ENCODE measurements around the gene C1orf122.

The C1orf122 gene

DNA sequence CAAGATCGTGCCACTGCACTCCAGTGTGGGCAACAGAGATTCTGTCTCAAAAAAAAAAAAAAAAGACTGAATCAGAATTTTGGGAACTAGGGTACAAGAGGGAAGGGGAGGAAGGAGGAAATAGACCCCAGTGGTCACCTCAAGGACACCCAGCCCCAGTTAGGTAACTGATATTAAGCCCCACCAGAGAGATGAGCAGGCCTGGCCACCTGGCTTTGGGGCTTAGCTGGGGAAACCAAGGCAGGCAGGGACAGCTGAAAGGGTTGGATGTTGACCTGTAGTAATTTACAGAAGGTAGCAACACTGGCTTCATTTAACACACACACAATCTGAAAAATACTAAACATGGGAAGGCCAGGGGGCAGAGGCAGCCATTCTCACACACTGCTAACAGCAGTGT, 5.2 kb upstream of the C1orf122 start:
- no peak for DNase-seq (ENCODE audit: low read depth)

DNA sequence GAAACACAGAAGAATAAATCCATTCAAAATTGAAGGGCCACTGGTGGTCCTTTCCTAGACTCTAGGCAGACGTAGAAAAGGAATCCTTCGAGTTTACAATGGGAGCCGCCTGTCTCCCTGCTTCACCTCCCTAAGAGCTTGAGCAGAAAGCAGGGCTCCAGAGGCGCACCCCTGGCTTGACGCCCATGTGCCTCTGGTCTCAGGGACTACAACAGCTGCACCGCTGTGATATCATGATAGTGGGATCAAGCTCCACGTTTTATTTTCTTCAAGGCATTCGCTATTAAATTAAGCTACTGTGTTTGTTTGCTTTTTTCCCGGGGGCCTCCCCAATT, 403 bp upstream of the C1orf122 start:
- no peak for DNase-seq (ENCODE audit: low read depth)

DNA sequence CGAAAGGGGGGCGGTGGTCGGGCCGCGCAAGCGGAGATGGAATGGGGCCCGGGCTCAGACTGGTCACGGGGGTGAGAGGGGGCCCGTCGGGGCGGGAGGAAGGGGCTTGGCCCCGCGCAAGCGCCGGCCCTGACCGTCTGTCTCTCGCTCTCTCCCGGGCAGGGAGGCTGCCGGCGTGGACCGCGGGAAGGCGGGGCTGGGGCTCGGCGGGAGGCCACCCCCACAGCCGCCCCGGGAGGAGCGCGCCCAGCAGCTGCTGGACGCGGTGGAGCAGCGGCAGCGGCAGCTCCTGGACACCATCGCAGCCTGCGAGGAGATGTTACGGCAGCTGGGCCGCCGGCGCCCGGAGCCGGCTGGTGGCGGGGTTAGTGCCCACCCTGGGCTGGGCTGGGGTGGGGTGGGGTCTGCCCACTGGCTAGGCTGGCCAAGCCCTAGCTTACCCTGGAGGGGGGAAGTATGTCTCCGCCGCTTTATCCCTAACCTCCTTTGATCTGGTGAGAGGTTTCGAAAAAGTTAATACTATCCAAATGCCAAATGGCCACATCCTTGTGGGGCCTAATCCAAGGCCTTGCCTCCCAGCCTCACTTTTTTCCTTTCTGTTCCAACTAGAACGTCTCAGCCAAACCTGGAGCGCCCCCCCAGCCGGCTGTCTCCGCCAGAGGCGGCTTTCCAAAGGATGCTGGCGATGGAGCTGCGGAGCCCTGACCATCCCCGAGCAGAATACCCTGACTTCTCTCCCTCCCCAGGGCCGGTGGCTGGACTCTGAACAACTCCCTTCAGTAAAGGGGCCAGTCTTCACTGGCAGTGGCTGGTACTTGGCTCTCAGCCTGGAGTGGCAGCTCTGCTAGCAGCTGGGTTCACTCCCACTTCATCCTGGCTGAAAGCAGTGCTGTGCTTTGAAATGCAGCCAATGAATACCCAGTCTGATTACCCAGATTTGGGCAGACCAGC, 1.1 kb downstream of the C1orf122 start:
- peak; percentile 28 for DNase-seq (ENCODE audit: low read depth)

DNA sequence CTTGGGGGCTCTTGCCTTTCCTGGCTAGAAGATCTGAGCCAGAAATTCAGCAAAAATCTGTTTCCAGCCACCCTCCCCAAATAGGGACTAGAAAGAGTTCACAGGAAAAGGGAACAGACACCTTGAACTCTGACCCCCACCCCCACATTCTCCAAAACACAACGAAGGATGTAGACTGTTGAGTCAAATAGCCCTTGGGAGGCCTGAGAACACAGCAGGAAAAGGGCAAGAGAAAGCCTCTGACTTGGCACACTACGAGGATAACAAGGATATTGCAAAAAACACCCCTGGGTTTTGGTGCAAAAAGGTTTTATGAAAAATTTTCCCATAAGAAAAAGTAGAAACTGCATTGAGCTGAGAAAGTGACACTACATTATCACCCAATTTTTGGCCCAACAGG, 2.4 kb downstream of the C1orf122 start:
- no peak for DNase-seq (ENCODE audit: low read depth)

DNA sequence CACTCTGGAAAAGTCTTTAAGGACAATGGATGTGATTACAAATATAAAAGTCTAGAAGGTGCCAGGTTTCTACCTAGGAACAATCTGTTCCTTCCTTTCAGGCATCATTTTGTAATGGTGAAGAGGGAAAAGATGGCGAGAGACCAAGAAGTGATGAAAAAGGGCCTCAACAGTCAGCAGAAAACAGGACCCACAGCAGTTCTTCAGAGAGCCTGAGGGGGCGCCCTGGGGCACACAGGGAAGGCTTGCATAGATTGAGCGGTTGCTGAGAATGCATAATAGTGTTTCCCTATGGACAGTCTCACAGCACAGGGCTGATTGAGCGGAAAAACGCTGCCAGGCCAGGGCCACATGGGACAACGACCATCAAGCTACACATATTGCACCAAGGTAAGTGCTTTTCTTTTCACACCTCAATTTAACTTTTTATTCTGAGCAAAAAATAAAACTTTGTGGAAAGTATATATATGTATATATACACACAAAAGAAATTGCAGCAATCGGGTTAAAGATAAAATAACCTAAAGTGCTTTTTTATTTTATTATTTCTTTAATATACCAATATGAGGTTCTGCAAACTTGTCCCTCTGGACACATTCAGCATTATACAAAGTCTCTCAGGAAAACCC, 3.6 kb downstream of the C1orf122 start:
- DNase-seq (ENCODE audit: low read depth) = peak; percentile 49

DNA sequence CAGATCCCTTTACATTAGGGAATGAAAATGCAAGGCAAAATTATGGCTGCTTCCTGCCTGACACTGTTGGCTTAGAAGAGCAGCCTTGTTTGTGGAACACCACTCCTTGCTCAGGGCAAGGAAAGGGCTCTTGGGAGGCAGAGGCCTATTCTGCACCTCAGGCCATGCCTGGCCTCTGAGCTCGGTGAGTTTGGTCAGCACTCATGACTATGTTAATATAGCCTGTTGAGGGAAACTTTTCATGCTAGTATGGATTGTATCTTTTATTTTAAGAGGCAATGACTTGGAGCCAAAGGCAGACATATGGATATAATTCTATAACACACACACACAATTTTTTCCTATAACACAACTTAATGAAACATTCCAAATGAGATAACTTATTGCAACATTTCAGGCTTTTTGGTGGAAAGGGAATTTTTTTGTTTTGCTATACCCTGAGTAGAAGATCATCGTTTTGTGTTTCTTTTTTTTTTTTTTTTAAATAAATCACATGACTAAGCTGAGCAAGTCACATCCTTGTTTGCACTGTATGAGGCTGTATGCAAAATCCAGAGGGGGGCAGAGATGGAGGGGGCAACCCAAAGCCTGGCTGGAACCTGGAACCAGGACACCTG, 6.0 kb downstream of the C1orf122 start:
- no peak for DNase-seq (ENCODE audit: low read depth)

DNA sequence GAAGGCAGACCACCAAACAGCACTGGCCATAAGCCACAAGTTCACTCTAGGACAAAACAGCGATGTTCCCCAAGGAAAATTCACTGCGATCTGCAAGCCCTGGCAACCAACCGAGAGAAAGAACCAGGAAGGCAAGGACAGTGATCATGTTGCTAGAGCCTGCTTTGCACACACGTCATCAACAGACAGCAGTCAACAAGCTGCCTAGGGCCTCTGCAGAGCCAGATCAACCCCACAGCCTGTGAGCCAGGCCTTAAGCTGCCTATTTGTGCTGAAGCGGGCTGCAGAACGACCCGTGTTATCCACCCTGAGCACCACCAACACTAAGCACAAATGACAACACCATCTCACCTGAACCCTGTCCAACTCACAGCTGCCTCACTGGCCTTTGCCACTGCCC, 6.7 kb downstream of the C1orf122 start:
- DNase-seq (ENCODE audit: low read depth) = no peak

DNA sequence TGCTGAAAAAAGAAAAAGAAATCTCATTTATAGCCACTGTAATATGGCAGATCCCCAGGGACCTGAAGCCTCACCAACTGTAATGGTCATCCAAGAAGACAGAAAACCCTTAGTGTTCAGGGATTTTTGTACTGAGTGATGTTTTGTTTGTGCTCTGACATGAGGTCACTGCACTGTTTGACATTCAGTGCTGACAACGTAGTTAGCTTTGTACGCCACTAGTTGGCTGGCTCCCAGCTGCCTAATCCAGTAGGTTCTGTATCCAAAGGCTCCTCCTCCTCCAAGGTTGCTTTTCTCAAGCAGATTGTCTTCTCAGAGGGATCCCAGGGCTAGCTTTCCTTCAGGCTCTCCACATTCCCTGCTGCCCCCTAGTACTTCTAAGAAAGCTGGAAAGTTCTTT, 9.9 kb downstream of the C1orf122 start:
- no peak for DNase-seq (ENCODE audit: low read depth)

DNA sequence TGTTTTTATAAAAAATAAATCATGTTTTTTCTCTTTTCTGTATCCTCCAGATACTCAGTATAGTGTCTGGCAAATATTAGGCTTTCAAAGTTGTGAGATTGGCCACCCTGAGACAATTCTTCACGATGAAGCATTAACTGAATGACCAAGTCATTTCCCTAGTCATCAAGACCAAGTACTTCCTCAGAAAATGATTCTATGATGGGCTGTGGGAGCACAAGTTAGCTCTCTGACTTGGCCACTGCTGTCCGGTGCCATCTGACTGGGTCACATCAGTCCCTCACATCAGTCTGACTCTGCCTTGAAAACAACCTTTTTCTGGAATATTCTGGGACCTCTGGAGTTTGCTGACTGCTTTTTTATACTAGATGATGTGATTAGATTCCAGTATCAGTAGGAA, 13.9 kb downstream of the C1orf122 start:
- DNase-seq (ENCODE audit: low read depth) = no peak

DNA sequence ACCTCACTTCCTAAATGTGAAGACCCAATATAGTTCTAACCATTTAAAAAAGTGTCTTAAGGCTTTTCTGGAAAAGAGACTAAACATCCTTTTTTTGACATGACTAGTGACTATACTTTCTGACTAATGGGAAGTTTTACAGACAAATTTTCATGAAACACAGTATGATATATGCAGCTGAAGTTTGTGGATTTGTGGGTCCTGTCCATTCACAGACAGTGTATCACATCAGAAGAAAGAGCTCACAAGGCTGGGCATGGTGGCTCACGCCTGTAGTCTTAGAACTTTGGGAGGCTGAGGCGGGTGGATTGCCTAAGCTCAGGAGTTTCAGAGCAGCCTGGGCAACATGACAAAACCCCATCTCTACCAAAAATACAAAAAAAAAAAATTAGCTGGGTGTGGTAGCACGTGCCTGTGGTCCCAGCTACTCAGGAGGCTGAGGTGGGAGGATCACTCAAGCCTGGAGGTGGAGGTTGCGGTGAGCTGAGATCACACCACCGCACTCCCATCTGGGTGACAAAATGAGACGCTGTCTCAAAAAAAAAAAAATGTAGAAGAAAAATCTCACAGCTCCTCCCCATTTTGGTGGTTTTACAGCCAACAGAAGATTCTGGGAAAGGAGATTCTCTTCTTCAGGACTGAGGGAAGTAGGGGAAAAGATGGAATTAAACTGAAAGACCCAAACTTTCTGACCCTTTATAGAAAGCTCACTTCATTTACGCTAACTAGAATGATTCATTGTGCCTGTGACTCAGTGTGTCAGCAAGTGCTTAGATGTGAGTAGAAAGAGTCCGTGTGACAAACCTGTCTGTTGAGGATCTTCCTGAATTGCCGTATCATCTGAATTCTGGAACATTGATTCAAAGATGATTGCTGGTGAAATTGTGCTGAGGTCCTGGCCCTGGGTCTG, 15.6 kb downstream of the C1orf122 start:
- DNase-seq (ENCODE audit: low read depth) = no peak

DNA sequence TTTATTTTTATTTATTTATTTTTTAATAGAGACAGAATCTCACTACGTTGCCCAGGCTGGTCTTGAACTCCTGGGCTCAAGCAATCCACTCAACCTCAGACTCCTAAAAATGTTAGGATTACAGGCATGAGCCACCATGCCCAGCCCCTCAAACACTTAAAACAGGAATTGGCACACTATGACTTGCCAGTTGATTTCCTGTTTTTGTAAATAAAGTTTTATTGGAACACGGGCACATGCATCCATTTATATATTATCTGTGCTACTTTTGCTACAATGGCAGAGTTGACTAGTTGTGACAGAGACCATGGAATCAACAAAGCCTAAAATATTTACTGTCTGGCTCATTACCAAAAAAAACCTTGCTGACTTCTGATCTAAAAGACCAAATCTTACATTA, 16.4 kb downstream of the C1orf122 start:
- DNase-seq (ENCODE audit: low read depth) = no peak

DNA sequence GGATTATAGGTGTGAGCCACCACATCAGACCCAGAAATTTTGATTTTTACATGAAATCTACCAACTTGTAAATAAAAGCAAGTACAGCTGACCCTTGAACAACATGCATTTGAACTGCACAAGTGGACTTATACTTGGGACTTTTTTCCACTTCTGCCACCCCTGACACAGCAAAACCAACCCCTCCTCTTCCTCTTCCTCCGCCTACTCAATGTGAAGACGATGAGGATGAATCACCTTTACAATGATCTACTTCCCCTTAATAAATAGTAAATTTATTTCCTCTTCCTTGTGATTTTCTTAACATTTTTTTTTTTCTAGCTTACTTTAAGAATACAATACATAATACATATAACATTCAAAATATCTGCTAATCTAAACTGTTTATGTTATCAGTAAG, 17.9 kb downstream of the C1orf122 start:
- DNase-seq (ENCODE audit: low read depth) = no peak

DNA sequence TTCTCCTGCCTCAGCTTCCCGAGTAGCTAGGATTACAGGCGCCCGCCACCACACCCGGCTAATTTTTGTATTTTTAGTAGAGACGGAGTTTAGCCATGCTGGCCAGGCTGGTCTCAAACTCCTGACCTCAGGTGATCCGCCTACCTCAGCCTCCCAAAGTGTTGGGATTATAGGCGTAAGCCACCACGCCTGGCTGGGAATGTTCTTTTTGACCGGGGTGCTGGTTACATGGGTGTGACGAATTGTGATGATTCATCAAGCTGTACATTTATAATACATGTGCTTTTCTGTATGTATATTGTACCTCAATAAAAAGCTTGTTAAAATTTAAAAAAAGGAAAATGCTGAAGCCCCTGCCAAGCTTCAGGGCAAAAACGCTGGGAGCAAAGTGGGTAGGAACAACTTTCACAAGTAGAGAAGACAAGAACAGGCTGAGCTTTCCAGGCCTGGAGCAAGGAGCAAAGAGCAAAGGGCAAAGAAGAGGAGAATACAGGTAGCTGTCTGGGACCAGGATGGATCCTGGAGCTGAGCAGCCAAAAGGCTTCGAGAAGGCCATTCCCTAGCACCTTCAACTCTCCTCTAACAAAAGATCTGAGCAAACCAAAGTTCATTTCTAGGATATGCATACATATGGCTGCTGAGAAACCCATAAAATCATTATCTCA, 21.0 kb downstream of the C1orf122 start:
- DNase-seq (ENCODE audit: low read depth) = no peak

DNA sequence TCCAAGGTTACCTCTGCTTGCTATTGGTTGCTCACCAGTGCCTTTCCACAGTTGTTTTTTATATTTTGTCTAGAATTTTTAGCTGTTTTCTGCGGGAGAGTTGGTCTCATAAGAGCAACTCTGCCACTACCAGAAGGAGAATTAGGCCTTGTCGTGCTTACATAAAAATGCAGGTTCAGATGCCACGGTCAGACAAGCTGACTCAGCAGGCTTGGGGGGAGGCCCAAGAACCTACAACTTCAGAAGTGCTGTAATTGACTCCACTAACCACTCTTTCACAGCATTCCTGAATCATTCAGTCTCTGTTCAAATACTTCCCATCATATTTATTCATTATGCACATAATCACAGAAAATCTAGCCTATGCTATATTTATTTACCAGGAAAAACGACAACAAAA, 23.5 kb downstream of the C1orf122 start:
- no peak for DNase-seq (ENCODE audit: low read depth)

DNA sequence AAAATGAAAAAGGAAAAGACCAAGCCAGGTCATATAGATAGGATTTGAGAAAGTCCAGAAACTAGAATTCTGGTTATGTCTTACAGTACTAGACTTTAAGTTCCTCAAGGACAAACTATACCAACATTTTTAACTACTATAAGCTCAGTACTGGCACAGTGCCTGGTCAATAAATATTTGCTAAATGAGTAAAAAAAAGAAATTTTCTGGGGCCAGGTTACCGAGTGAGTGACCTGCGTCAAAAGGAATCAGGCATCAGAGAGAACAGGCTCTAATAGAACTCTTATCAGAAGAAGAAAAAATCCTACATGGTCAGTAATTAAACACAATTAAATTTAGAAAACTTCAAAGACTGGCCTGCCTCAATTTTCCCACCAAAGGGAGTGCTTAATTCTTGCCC, 24.2 kb downstream of the C1orf122 start:
- DNase-seq (ENCODE audit: low read depth) = no peak

DNA sequence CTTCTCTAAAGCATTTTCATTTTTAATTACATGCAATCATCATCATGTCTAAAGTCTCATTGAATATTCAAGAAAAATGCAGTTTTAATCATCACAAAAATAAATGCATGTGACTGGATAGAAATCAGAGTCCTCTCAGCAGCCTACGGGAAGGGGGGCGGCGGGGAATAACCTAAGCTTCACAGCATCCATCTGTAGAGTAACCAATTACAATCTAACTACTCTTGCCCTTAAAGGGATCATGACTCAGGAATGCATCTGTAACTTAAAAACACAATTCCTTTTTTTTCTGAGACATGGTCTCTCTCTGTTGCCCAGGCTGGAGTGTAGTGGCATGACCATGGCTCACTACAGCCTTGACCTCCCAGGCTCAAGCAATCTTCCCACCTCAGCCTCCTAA, 29.2 kb downstream of the C1orf122 start:
- no peak for DNase-seq (ENCODE audit: low read depth)

DNA sequence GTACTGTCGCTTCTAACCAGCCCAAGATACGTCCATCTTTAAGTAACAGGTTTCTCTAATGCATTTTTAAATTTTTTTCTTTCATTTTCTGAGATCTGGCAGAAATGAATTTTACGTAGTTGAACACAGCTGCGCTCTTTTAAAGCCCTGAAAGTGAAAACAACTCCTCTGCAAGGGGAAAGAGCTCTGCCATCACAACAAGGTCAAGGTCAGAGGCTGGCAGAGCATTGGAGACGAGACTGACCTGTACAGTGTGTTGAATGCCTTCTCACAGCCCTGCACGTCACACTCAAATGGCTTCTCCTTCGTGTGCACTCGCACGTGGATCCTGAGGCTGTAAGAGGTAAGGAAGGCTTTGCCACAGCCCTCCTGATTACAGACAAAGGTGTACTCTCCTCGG, 32.1 kb downstream of the C1orf122 start:
- DNase-seq (ENCODE audit: low read depth) = no peak

DNA sequence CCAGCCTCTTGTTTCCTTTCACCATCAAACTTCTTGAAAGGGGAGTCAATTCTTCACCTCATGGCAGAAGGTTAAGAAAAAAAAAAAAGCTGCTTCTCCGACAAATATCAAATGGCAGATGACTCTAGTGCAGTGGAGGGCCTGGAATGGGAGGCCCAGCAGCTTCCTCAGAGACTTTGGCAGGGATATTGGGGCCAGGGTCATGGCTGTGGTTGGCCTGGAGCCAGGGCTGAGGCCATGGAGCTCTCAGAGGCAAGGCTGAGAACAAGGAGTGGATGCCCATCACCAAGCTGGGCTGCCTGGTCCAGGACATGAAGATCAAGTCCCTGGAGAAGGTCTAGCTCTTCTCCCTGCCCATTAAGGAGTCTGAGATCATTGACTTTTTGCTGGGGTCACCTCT, 33.1 kb downstream of the C1orf122 start:
- no peak for DNase-seq (ENCODE audit: low read depth)

DNA sequence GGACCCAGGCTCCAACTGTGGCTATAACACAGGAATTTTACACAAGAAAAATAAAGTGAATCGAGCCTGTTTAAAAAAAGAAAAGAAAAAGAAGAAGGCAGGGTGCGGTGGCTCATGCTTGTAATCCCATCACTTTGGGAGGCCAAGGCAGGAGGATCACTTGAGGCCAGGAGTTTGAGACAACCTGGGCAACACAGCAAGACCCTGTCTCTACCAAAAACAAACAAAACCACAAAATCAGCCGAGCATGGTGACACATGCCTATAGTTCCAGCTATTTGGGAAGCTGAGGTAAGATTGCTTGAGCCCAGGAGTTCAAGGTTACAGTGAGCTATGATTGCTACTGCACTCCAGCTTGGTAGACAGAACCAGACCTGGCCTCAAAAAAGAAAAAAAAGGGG, 34.1 kb downstream of the C1orf122 start:
- no peak for DNase-seq (ENCODE audit: low read depth)

DNA sequence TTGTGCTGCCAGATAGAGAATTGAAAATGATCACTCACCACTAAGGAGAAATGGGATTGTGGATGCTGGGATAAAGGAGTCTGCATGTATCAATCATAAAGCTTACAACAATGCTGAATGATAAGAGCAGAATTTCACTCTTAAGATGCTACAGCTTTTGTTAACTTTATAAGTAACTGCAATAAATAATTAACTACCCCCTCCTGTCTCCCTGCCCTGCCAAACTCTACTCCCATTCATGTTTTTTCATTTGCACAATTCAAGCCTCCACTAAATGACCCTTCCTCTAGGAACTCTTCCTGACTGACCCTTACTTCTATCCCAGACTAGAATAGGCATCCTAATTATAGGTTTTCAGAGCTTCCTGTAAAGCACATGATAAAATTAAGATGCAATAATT, 36.9 kb downstream of the C1orf122 start:
- DNase-seq (ENCODE audit: low read depth) = no peak

DNA sequence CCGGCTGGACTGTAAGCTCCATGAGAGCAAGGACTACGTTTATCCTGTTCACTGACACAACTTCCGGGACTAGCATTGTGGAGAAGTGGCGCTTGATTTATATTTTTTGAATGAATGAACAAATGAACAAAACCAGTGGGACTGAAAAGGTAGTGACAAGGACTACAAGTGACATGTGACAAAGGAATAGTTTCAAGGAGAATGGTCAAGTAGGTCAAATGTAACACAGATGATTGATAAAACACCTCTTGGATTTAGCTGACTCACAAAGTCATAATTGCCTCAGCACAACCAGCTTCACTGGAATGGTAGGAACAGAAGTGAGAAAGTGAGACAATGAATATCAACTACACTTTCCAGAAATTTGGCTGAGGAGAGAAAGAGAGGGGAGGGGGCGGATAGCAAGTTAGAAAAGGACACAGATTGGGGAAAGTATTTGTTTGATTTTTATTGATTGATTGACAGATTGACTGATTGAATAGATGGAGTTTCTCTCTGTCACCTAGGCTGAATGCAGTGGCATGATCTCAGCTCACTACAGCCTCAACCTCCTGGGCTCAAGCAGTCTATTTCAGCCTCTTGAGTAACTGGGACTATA, 37.6 kb downstream of the C1orf122 start:
- DNase-seq (ENCODE audit: low read depth) = no peak
